CD14-positive monocyte (primary cell): ENCODE results near the gene NPAS3. TPM values are rescaled to one million over a fixed set of nuclear protein-coding genes. Genes with fewer than 3 reads are reported as not detected.

Source experiments
- DNase-seq, 3 donors: peaks; one replicate each; pipeline ENCODE4 v3.0.0-alpha.2; 2011 to 2022
- H2AFZ ChIP-seq: 2 replicates; pipeline ENCODE4 v1.6.0; 2012; ENCODE audit warnings: mild to moderate bottlenecking, low read depth, low read length, inconsistent platforms; ENCODE audit not compliant: insufficient read depth, poor library complexity, severe bottlenecking
- H3K27ac ChIP-seq, 2 donors: 1 replicate in 1 of 2; 2 replicates in 1 of 2; pipeline ENCODE4 v1.5.1; 2012 to 2013; ENCODE audit warnings: low read length in 2 of 2, control low read depth in 1 of 2, inconsistent platforms in 1 of 2, low read depth in 1 of 2, mild to moderate bottlenecking in 1 of 2
- H3K27me3 ChIP-seq, 2 donors: one replicate each; pipeline versions ENCODE4 v1.6.0 to v1.6.1; 2011 to 2013; ENCODE audit warnings: low read length in 2 of 2; ENCODE audit not compliant: control insufficient read depth in 2 of 2, insufficient read depth in 2 of 2
- H3K36me3 ChIP-seq, 2 donors: replicated peaks in 1 of 2; 1 replicate in 1 of 2; 2 replicates in 1 of 2; pipeline versions ENCODE4 v1.5.1 to v1.6.1; 2012 to 2013; ENCODE audit warnings: low read length in 2 of 2, control low read depth in 1 of 2, inconsistent platforms in 1 of 2, mild to moderate bottlenecking in 1 of 2; ENCODE audit not compliant: insufficient read depth in 2 of 2, control insufficient read depth in 1 of 2
- H3K4me1 ChIP-seq, 2 donors: 1 replicate in 1 of 2; 2 replicates in 1 of 2; pipeline versions ENCODE4 v1.5.1 to v1.6.1; 2012 to 2013; ENCODE audit warnings: low read length in 2 of 2, control low read depth in 1 of 2, inconsistent platforms in 1 of 2, mild to moderate bottlenecking in 1 of 2, moderate library complexity in 1 of 2; ENCODE audit not compliant: insufficient read depth in 2 of 2, control insufficient read depth in 1 of 2
- H3K4me2 ChIP-seq: replicated peaks from 2 replicates; pipeline ENCODE3; 2012; ENCODE audit warnings: low read length, moderate library complexity, mild to moderate bottlenecking; ENCODE audit not compliant: poor library complexity, severe bottlenecking; ENCODE audit errors: extremely low read depth
- H3K4me3 ChIP-seq, 3 experiments: fragments of 200-600 bp in 1 of 3; sonication (generic) in 1 of 3; replicated peaks in 1 of 3; 1 replicate in 2 of 3; 2 replicates in 1 of 3; pipeline ENCODE4 v1.5.1; 2011 to 2013; ENCODE audit warnings: low read length in 3 of 3, mild to moderate bottlenecking in 3 of 3, control low read depth in 2 of 3, low read depth in 2 of 3, inconsistent platforms in 1 of 3, moderate library complexity in 1 of 3
- H3K79me2 ChIP-seq: 2 replicates; pipeline ENCODE4 v1.6.0; 2012; ENCODE audit warnings: mild to moderate bottlenecking, control low read depth, inconsistent platforms, low read length, moderate library complexity; ENCODE audit not compliant: insufficient read depth
- H3K9ac ChIP-seq: 2 replicates; pipeline ENCODE4 v1.6.0; 2017; ENCODE audit warnings: low read length, mild to moderate bottlenecking; ENCODE audit not compliant: insufficient read depth, poor library complexity, severe bottlenecking
- H3K9me3 ChIP-seq, 2 donors: replicated peaks in 1 of 2; 1 replicate in 1 of 2; 2 replicates in 1 of 2; pipeline versions ENCODE4 v1.5.1 to v1.6.1; 2012 to 2013; ENCODE audit warnings: low read length in 2 of 2, control low read depth in 1 of 2; ENCODE audit not compliant: control insufficient read depth in 1 of 2, insufficient read depth in 1 of 2
- H4K20me1 ChIP-seq: 2 replicates; pipeline ENCODE4 v1.6.0; 2012; ENCODE audit warnings: mild to moderate bottlenecking, low read length, control low read depth, moderate library complexity; ENCODE audit not compliant: insufficient read depth
- H3K27ac Mint-ChIP-seq, 7 donors: one replicate each; pipeline ENCODE4 v1.8.0; 2020; ENCODE audit warnings: mild to moderate bottlenecking in 7 of 7, mixed read lengths in 7 of 7, moderate library complexity in 6 of 7, inconsistent platforms in 2 of 7
- H3K27me3 Mint-ChIP-seq, 3 donors: one replicate each; pipeline ENCODE4 v1.8.0; 2021 to 2022; ENCODE audit warnings: low read depth in 3 of 3, mild to moderate bottlenecking in 3 of 3, mixed read lengths in 3 of 3, moderate library complexity in 3 of 3, inconsistent platforms in 1 of 3
- H3K36me3 Mint-ChIP-seq, 2 donors: one replicate each; pipeline ENCODE4 v1.8.0; 2020; ENCODE audit warnings: mixed read lengths in 2 of 2, inconsistent platforms in 1 of 2, mild to moderate bottlenecking in 1 of 2
- H3K4me1 Mint-ChIP-seq: one replicate; pipeline ENCODE4 v1.8.0; 2020; ENCODE audit warnings: mild to moderate bottlenecking, mixed read lengths
- H3K4me3 Mint-ChIP-seq, 2 donors: one replicate each; pipeline ENCODE4 v1.8.0; 2020; ENCODE audit warnings: mild to moderate bottlenecking in 2 of 2, mixed read lengths in 2 of 2, moderate library complexity in 1 of 2
- H3K9me3 Mint-ChIP-seq, 7 donors: one replicate each; pipeline ENCODE4 v1.8.0; 2020 to 2022; ENCODE audit warnings: mixed read lengths in 7 of 7, mild to moderate bottlenecking in 6 of 7, moderate library complexity in 6 of 7, inconsistent platforms in 2 of 7
- WGBS: methylation state at CpG from one replicate; pipeline ENCODE4 v1.1.5; 2013; ENCODE audit warnings: missing lambda C conversion rate; ENCODE audit not compliant: insufficient coverage; 5-methylcytosine and 5-hydroxymethylcytosine counted together
- intact Hi-C, 2 donors: fragments of 100-400 bp; cut with micrococcal nuclease; formaldehyde crosslinking; loops; one replicate each; pipeline versions ENCODE4 v1.15.0 to v1.15.1; 2023
- polyA plus RNA-seq, 3 donors: library from polyadenylated mRNA; depleted of rRNA in 1 of 3; unstranded in 2 of 3; stranded (reverse) in 1 of 3; fragments of 300-500 nt in 2 of 3; fragments of >200 nt in 1 of 3; fragmentation: Illumina TruSeq in 2 of 3; gene quantifications; 1 replicate in 2 of 3; 2 replicates in 1 of 3; pipeline ENCODE4 v1.2.3, GENCODE V29; 2012 to 2021
- TF ChIP-seq, protein P1 (sequence below): fragments of 200-600 bp; IDR thresholded peaks from one replicate; pipeline ENCODE4 v1.8.0; 2022; ENCODE audit warnings: antibody characterized with exemption, mild to moderate bottlenecking

NPAS3 gene
- polyA plus RNA-seq, 3 donors, result not detected

DNA sequence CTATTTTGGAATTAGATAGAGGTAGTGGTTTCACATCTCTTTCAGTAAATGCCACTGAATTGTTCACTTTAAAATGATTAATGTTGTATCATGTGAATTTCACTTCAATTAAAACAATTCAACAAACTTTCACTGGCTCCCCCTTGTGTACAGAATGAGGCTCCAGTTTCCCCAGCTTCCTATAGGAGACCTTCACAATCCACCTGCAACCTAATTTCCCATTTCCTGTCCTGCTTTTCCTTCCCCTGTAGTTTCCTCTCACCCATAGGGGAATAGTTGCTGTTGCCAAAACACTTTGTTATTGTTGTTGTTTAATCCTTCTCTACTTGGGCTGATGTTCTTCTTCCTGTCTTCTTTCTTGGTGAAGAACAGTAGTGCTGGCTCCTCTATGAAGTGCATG lies 59.8 kb downstream of the NPAS3 start:
- no peaks in the 10 kb centered on the region for H3K79me2 ChIP-seq
- TF ChIP-seq, protein P1, sequence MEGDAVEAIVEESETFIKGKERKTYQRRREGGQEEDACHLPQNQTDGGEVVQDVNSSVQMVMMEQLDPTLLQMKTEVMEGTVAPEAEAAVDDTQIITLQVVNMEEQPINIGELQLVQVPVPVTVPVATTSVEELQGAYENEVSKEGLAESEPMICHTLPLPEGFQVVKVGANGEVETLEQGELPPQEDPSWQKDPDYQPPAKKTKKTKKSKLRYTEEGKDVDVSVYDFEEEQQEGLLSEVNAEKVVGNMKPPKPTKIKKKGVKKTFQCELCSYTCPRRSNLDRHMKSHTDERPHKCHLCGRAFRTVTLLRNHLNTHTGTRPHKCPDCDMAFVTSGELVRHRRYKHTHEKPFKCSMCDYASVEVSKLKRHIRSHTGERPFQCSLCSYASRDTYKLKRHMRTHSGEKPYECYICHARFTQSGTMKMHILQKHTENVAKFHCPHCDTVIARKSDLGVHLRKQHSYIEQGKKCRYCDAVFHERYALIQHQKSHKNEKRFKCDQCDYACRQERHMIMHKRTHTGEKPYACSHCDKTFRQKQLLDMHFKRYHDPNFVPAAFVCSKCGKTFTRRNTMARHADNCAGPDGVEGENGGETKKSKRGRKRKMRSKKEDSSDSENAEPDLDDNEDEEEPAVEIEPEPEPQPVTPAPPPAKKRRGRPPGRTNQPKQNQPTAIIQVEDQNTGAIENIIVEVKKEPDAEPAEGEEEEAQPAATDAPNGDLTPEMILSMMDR, result no peak

DNA sequence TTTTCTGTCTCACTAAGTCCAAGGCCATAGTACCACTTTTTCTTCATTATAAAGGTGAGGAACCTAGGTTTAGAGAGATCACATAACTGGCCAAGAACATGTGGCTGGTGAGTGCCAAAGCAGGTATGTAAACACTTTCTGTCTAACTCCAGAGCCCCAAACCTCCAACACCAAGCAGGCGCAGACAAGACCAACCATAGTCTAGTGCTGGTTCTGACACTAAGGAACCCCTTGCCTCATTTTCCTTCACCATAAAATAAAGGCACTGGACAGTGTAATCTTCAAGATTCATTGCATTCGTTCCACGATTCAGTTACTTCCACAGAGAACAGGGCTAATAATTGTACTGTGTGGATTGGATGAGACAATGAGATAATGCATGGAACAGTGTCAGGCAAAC lies 71.0 kb downstream of the NPAS3 start:
- no CpG with 5 or more reads among the region's 3 CpGs for WGBS
- H4K20me1 ChIP-seq, result no peaks in the 10 kb centered on the region
- no peaks in the 10 kb centered on the region for H3K36me3 ChIP-seq
- Mint-ChIP-seq H3K4me1 (no peaks in the 10 kb centered on the region), H3K9me3 (peaks cover 0 to 4% (median 0%) of the 10 kb centered on the region in 7 donors), H3K27ac (no peak overlapping the region), H3K36me3 (no peaks in the 10 kb centered on the region), H3K27me3 (no peaks in the 10 kb centered on the region), H3K4me3 (no peak overlapping the region)
- no peak overlapping the region for H2AFZ ChIP-seq
- no peak for DNase-seq
- intact Hi-C loops, result no loop called here
- no peaks in the 10 kb centered on the region for H3K79me2 ChIP-seq
- H3K9me3 ChIP-seq, result no peaks in the 10 kb centered on the region
- no peak overlapping the region for H3K4me3 ChIP-seq
- TF ChIP-seq, protein P1, result no peak
- H3K27ac ChIP-seq, result no peak overlapping the region
- H3K27me3 ChIP-seq, result no peaks in the 10 kb centered on the region
- H3K4me1 ChIP-seq, result no peaks in the 10 kb centered on the region
- H3K9ac ChIP-seq, result no peak overlapping the region
- H3K4me2 ChIP-seq, result no peak overlapping the region

More for the DNA sequence above, 59.8 kb downstream of the NPAS3 start:
- H3K4me1 ChIP-seq, result no peaks in the 10 kb centered on the region
- Mint-ChIP-seq H3K9me3 (peaks cover 0 to 7% (median 2%) of the 10 kb centered on the region in 7 donors), H3K36me3 (no peaks in the 10 kb centered on the region), H3K27ac (no peak overlapping the region), H3K27me3 (no peaks in the 10 kb centered on the region), H3K4me1 (no peaks in the 10 kb centered on the region), H3K4me3 (no peak overlapping the region)
- no peak for DNase-seq
- no peaks in the 10 kb centered on the region for H3K27me3 ChIP-seq
- intact Hi-C loops, result no loop called here
- H3K36me3 ChIP-seq, result no peaks in the 10 kb centered on the region
- no peak overlapping the region for H3K27ac ChIP-seq
- no peaks in the 10 kb centered on the region for H4K20me1 ChIP-seq
- no peak overlapping the region for H3K4me3 ChIP-seq
- no peak overlapping the region for H3K9ac ChIP-seq
- no peak overlapping the region for H2AFZ ChIP-seq
- no peak overlapping the region for H3K4me2 ChIP-seq
- H3K9me3 ChIP-seq, result peaks cover 0 to 2% of the 10 kb centered on the region in 2 donors
